NCI-H2081 treated with DMSO at 0.1 percent for 48 hours (cell line): ENCODE measurements around the gene PRR12.
"Not testable (repeated sequence)": the region's sequence is repeated elsewhere in the genome, so short reads cannot be mapped to it uniquely, and the experiment has no call there.

Source experiments
- DNase-seq: peaks from one replicate; lab custom pipeline; 2025; lab: John Stamatoyannopoulos, UW

PRR12 gene

DNA sequence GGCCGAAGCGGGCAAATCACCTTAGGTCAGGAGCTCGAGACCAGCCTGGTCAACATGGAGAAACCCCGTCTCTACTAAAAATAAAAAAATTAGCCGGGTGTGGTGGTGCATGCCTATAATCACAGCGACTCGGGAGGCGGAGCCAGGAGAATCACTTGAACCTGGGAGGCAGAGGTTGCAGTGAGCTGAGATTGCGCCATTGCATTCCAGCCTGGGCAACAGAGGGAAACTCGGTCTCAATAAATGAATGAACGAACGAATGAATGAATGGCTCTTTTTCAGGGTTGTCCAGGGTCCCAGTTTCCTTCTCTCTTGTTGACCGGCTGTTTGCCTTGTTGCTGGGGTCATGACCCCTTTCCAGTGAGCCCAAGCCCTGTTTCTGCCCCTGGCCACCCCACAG, 26.9 kb downstream of the PRR12 start:
- DNase-seq = not testable (repeated sequence)

GRCh38 chr19:49624967-49625910, 34.3 kb downstream of the PRR12 start:
- DNase-seq = no peak

GRCh38 chr19:49626226-49626625, 35.2 kb downstream of the PRR12 start:
- no peak for DNase-seq

- no peak for DNase-seq
These were observed 38.7 kb downstream of the PRR12 start for GRCh38 chr19:49629659-49630058.

DNA sequence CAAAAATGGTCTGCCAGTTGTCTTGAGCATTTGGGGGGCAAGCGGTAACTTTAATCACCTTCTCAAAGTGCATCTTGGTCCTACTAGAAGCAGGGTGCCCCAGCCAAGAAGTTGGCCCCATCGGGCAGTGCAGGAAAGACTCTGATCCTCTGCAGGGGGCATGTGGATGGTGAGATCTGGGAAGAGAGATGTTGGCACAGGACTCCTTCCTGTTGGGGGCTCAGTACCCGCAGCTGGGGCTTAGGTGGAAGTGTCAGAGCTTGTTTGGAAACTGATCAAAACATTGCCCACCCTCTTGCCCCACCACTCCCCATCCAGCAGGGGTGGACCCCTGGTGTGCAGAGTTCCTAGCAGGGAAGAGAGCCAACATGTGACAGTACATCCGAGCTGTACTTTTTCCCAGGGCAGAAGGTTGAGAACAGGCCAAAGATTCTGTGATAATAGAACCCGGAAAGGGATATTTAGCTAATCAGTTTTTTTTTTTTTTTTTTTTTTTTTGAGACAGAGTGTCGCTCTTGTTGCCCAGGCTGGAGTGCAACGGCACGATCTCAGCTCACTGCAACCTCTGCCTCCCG, 40.1 kb downstream of the PRR12 start:
- DNase-seq = no peak

DNA sequence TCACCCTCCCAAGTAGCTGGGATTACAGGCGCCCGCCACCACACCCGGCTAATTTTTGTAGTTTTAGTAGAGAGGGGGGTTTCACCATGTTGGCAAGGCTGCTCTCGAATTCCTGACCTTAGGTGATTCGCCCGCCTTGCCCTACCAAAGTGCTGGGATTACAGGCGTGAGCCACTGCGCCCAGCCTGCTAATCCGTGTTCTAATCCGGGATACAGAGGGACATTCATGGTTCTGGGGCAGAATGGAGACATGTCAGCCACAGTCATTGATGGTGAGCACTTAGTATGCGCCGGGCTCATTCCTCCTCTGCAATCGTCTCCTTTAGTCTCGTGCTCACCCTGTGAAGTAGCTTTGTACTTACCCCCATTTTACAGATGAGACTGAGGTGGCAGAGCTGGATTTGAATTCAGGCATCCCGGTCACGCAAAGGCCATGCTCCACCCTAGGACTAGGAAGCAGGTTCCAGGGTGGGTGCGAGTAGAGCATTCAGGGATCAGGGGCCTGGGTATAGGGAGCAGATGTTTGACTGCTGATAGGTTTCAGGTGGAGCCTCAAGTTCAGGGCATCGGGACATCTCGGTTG, 40.7 kb downstream of the PRR12 start:
- DNase-seq = no peak

DNA sequence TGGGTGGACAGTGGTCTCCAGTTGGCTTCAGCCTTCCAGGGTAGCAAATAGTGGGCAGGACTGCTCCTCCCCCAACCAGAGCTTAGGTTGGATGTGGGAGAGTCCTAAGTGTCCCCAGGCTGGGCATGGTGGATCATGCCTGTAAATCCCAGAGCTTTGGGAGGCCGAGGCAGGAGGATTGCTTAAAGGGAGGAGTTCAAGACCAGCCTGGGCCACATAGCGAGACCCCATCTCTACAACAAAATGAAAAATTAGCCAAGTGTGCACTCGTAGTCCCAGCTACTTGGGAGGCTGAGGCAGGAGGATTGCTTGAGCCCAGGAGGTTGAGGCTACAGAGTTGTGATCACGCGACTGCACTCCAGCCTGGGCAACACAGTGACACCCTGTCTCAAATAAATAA, 41.6 kb downstream of the PRR12 start:
- no peak for DNase-seq

GRCh38 chr19:49633273-49633672, 42.3 kb downstream of the PRR12 start:
- not testable (repeated sequence) for DNase-seq

DNA sequence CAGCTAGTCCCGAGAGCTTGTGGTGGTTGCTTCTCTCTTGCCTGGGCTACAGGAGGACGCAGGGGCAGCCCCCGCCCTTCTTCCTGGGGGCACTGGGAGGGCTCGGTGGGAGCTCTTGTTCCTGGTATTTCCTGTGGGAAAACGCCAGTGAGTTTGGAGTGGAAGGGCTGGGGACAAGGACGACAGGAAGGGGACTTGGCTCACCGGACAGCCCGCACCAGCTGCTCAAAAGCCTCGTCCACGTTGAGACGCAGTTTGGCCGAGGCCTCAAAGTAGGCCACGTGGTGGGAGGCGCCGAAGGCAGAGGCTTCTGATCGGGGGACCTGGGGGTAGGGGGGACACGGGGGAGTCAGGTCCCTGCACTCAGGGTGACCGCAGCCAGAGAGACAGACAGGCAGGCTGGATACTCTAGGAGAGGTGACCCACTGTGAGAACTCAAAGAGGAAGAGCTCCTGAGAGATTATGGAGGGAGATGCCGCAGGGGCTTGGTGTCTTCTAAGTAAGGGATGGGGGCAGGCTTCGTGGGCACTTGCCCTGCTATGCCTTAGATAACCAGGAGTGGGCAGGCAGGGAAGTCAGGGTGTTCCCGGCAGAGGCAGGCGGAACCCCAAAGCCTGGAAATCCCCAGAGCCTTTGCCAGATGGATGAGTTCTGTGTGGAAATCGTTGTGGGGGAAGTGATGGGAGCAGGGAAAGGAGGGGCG, 44.7 kb downstream of the PRR12 start:
- no peak for DNase-seq

GRCh38 chr19:49636233-49636932, 45.4 kb downstream of the PRR12 start:
- no peak for DNase-seq

- no peak for DNase-seq
These were observed 47.1 kb downstream of the PRR12 start for GRCh38 chr19:49637821-49638738.

DNA sequence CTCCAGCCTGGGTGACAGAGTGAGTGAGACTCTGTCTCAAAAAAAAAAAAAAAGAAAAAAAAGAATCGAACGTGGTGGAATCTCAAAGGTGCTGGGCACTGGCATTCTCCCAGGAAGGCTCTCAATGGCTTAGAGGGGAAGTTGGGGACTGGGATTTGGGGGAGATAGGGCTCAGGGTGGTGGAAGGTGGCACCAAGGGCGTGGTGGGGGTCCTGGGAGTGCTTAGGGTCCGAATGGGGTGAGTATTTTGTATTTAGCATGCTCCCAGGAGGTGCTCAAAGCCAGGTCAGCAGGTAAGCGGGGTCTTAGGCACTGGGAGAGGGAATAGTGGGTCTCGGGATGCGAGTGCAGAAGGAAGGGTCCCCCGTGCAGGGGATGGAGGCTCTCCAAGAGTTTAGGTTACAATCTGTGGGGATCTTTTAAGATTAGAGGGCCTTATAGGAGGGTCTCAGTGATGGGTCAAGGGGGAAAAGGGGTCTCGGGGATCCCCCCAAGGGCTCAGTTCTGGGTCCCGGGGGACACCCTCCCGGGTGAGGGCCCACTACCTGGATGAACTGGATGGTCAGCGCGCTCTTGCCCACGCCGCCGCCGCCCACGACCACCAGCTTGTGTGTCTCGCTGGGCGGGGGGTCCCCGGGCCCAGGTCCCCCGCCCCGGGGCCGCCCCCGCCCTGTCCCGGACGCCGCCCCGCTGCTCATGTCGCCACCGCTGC, 48.6 kb downstream of the PRR12 start:
- no peak for DNase-seq

DNA sequence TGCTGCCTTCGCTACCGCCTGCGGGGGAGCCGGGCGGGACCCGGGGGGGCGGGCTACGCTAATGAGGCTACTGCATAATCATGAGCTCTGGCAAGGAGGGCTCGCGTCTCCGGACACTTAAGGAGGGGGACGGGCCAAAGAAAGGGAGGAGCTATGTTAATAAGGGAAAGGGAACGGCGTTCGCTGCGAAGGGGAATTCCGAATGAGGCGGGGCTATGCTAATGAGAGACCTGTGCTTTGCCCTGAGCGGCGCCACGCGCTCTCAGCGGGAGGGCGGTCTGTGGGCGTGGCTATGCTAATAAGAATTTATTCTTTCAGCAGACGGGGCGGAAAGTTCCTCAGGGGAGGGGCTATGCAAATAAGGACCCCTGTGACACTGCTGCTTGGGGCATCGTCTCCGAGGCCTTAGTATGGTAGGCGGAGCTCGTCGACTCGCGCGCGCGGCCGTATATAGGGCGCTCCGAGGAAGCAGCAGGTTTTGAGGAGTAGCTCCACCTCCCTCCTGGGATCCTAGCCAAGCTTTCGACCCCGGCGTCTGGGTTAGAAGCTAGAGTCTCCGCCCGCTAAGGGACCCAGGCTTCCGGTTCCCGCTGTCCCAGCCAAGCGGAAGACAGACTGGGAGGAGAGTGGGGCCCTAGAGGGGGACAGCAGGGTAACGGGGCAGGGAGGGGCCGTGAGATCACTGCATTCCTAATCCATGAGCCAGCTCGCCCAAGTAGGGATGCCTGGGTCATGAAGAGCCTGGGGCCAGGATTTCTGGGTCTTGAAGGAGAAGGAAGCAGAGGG, 49.3 kb downstream of the PRR12 start, which contains the start of gene RRAS:
TSS of gene RRAS (minus strand) at position 31 of the 786 bp plus-strand sequence. CDS start 45 bp downstream, outside the sequence.
- peak; percentile 98 for DNase-seq

DNA sequence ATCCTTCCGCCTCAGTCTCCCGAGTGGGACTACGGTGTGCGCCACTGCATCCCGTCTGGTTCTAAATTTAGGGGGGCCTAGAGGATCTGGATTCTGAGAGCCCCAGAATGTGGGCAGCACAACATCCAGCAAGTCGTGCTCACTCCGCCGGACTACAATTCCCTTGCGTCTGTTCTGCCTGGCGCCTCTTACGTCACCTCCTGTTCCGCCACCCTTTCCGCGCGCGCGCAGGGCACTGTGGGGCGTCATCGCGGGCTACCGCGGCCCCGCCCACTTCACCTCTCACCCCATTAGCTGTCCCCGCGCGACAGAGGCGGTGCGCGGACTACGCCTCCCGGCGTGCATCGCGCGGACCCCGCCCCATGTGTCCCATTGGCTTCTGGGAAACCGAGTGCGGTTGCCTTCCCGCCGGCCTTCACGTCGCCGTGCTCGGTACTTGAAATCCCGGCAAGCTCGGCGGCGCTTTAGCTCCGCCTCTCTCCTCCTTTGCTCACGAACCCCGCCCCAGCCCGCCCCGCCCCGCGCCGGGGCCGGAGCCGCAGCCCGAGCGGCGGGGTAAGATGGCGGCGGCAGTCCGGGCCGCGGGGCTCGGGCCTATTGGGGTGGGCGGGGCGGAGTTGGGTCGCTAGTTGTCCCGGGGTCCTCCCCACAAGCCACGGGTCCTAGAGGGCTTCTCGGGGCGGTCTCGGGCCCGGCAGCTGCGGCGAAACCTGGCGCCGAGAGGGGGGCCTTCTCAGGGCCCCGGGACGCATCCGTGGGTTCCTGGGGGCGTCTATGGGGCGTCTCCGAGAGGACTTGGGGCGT, 50.9 kb downstream of the PRR12 start, which contains the start of gene SCAF1:
TSS of gene SCAF1 (plus strand) at position 522 of the 804 bp plus-strand sequence. CDS start 2,818 bp downstream, outside the sequence.
- peak; percentile 92 for DNase-seq

- DNase-seq = no peak
These were observed 51.6 kb downstream of the PRR12 start for GRCh38 chr19:49642492-49643035.

DNA sequence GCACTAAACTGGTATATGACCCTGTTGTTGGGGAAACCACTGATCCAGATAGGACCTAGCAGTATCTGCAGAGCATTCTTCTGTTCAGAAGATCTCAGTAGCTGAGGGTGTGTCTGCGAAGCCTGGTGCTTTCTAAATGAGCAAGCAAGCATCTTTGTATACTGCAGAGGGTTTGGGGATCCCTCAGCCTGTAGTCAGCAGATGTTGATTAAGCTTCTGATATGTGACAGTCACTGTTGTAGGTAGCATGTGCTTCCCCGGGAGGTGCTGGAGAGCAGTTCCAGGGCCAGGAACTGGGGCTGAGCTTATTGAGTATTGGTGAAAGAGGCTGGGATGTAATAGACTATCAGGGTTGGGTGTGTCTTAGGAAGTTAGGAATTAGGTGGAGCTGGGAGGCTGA, 52.5 kb downstream of the PRR12 start:
- DNase-seq = no peak

- no peak for DNase-seq
These were observed 54.6 kb downstream of the PRR12 start for GRCh38 chr19:49645592-49645991.

DNA sequence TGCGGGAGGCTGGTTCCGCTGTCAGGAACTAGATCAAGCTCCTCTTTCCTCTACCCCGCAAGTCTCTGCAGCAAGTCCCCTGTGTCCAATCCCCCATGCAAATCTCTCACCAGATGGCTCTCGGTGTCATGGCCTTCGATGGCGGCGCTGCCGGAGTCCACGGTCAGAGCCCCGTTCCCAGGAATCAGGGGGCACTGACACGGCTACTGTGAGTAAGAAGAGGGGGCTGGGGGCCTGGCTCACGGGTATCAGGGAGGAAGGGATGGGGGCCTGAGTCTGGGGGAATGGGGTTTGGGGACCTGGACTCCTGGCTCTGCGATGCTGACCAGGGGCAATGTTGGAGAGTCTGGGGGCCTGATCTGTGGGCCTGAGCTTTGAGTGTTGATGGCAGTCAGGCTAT, 55.0 kb downstream of the PRR12 start:
- no peak for DNase-seq
